HG03439 (cell line): ENCODE data around the gene LNX2.
"Not testable (repeated sequence)": the region's sequence is repeated elsewhere in the genome, so short reads cannot be mapped to it uniquely, and the experiment has no call there.

Experiments
- ATAC-seq: cut with Tn5 transposase; IDR thresholded peaks from one replicate; pipeline ENCODE4 v1.9.1; 2021; ENCODE audit warnings: mild to moderate bottlenecking, moderate library complexity; ENCODE audit not compliant: unreplicated experiment

LNX2 gene

DNA sequence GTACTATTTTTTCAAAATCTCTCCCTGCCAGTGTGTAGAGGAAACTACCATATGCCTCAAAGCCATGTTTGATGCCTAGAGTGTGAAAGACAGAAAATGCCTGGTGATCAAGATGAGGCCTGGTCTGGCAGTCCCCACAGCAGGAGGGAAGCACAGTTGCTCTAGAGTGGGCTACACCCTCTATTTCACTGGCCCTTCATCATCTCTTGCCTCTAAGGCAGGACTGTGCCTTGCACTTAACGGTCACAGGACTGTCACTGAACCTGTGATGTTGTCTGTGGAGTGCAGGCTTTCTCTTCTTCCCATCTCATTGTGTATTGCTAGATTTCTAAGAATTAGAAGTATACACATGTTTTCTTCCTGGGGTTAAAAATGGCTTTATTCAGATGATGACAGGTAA, 17.7 kb upstream of the LNX2 start:
- no peak for ATAC-seq

DNA sequence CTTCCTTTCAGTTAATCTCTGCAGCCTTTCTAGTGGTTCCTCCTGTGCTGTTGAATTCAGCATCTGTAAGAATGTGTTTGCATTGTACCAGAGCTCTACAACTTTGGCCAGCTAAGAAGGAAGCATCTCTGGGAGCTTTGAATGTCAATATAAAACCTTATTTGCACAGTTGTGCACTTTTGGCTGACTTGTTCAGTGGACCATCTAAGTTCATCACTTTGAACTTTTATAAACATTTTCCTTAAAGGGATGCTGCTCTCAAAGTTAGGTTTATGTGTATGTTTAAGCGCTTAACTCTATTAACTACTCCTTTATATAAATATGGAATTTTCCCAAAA, 16.9 kb upstream of the LNX2 start:
- ATAC-seq, result no peak

DNA sequence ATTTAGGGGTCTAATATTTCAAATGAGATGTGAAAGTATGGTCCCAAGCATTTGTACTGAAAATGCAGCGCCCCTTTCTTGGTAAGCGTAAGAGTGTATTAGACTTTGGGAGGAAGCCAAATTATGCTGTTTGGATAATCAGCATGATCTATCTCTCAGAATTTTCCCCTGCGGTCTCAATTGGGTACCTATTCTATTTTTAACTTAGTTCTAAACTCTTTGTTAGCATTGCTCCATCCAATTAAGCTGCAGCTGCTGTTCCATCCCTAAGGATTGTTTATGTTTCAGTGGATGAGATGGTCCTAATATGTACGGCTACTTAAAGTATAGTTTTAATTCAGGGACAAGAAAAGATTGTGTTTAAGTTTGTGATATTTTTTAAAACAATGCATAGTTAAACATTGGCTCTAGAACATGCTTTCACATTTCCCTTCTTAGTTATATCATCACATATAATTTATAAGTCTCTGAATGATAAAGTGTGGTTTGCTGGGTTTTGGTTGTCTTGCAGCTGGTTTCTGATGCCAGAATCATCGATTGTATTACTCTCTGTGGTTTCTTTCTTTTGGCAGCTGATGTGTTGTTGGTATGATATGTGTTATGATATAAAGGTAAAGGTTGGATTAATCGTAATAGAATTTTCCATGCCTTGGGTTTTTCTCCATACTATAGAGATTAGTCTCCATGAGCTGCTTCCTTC, 16.4 kb upstream of the LNX2 start:
- no peak for ATAC-seq

DNA sequence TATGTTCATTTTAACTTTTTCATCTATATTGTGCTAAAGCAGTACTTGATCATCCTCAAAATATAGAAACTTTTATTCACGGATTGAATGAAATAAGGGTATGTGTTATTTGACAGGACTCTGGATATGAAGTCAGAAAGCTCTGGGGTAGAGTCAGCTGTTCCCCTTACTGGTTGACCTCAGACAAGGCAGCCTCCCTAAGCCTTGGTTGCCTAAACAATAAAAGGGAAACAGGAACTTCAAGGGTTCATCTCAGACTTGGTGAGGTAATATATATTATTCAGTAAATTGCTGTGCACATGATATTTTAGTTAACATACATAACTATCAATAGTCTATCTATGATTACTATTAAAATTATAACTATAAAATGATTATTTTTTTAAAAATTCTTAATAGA, 14.9 kb upstream of the LNX2 start:
- ATAC-seq, result no peak

DNA sequence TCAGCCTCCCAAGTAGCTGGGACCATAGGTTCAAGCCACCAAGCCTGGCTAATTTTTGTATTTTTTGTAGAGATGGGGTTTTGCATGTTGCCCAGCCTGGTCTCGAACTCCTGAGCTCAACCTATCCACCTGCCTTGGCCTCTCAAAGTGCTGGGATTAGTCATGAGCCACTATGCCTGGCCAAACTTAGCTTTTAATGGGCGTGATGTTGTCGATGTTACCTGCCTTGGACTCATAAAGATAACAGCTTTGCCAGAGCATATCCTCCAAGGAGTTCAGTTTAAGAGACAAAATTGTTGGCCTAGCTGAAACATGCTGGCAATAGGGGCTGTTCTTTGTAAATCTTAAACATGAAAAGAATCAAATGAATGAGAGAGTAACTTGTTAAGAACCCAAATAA, 14.5 kb upstream of the LNX2 start:
- no peak for ATAC-seq

DNA sequence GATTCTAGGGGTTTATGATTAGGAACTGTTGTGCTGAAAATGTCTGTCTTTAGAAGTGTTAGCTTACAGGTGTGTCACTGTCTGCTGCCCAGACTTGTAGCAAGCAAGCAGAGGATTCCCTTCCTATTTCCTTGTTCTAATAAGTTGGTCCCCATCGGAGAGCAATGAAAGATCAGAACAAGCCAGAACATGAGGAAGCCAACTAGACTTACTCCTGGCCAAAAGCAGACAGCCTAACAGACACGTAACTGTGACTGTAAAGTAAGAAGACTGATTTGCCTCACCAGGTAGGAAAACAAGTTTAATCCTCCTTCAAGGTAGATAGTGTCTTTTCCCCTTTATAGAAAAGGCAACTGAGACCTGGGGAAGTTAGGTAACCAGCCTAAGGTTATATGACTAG, 13.9 kb upstream of the LNX2 start:
- no peak for ATAC-seq

DNA sequence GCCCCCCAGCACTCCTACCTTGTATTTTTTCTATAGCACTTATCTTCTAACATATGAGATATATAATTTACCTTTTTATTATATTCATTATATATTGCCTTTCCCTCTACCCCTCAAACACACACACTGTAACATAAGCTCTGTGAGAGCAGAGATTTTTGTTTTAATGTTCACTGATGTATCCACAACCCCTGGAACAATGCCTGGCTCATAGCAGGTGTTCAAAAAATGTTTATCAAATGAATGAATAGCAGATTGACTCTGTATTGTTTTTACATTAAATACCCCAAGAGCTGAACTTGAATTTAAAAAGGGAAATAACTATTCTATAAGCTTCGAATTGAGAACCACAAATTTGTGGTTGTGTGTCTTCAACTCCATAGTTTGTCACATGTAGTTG, 12.3 kb upstream of the LNX2 start:
- ATAC-seq, result no peak

DNA sequence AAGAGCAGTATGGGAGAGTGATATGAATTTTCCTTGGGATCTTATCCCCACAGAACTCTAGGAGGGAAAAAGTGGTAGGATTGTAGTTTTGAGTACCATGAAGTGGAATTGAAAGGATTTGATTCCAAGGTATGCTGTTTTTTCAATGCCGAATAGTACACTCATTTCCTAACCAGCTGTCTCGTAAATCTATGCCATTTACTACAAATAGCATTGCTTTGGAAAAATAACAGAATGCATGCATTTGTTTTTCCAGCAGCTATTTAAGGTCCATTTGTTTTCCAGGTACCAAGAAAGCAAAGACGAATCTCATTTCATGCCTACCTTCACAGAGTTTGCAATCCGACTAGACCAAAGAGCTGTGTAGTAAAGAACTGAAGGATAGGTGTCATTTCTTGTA, 11.9 kb upstream of the LNX2 start:
- no peak for ATAC-seq

DNA sequence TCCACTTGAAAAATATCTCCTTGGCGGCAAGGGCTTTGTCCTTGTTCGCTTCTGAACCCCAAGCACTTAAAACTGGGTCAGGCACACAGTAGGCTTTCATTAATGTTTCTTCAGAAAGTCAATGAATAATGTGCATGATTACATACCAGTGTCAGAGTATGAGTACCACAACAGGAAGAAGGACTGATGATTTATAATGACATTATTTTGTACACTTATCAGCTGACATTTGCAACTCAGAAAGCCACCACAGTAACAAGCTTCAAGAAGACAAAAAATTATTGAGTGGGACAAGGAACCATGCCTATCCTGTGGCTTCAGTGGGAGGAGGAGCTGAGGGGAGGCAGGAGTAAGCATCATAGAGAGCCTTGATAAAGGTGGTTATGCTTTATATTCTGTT, 11.3 kb upstream of the LNX2 start:
- no peak for ATAC-seq

DNA sequence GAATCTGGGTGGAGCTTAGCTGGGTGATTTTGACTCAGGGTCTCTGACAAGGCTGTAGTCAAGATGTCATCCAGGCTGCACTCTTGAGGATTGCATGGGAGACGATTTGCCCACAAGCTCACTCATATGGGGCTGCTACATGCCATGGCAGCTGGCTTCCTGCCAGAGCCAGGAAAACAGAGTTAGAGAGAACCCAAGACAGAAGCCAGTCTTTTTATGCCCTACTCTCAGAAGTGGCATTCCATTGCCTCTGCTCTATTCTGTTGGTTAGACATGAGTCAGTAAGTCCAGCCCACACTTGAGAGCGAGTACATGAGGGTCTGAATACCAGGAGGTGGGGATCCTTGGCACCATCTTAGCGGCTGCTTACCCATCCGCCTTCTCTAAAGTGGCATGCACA, 10.8 kb upstream of the LNX2 start:
- no peak for ATAC-seq

DNA sequence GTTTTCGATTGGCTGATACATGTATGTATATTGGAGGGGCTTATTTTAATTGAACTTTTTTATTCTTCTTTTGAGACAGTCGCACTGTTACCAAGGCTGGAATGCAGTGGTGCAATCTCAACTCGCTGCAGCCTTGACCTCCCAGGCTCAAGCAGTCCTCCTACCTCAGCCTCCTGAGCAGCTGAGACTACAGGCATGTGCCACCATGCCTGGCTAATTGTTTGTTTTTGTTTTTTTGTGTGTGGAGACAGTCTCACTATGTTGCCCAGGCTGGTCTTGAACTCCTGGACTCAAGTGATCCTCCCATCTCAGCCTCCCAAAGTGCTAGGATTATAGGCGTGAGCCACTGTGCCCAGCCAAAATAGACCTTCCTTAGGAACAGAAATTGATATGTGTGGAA, 8.4 kb upstream of the LNX2 start:
- not testable (repeated sequence) for ATAC-seq

DNA sequence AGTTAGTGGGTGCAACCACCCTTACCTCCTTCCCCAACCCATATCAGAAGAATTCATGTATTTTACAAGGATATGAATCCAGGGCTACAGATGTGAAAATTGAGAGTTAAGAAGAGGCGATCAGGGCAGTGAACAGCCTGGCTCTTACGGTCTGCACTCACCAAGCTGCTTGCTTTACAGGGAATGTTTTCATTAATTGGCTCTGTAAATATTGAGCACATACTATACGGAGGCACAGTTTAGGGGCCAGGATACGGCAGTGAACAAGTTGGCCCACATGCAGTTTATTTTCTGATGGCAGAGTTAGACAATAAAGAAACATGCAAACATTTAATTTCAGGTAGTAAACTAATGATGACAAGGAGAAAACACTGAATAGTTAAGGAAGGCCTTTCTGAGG, 7.8 kb upstream of the LNX2 start:
- ATAC-seq, result no peak

DNA sequence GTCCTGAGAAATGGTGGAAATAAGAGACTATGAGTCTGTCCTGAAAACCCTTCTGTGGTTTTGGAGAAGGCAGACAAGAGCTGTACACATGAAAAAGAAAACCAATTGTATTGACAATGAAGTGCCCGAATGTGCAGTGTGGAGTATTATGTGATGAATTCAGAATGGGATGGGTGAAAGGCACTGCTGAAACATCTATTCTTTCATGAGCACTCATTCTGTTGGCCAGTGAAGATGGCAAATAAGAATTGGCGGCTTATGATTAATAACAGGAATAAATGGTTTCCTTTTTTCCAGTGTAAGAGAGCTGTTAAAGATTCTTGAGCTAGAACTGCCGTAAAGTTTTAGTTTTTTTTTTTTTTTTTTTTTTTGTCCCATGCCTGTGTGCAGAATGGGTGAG, 7.1 kb upstream of the LNX2 start:
- ATAC-seq, result no peak

DNA sequence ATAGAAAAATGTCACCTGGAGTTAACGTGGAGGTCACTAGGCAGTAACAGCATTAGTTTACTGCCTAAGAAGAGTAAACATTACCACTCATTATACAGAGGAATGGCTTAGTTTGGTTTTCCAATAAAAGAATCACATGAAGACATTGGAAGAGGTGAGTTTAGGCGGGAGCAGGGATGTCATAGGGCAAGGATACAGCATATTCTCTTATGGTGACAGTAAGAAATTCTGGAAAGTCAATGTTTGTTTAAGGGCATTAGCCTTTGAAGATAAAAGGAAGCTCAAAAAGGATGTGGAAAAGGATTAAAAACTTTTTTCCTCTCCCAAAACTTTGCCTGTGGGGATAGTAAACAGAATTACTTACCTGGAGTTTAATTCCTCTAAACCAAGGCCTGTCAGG, 5.5 kb upstream of the LNX2 start:
- ATAC-seq, result no peak

DNA sequence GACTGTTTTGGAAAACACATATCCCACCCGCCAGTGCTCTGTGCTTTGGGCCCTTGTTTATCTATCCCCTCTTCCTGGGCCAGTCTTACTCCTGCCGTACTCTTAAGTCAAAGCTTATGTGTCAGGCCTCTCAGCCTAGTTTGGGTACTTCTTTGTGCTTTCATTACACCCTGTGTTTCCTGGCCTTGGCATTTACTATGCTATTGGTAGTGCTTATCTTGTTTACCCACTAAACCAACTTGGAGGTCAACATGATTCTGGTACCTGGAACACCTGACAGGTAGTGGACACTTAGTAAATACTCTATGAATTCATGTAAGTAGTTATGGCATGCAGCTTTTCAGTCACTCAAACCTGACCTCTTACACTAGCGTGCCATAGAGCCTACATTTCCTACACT, 3.7 kb upstream of the LNX2 start:
- ATAC-seq, result no peak

DNA sequence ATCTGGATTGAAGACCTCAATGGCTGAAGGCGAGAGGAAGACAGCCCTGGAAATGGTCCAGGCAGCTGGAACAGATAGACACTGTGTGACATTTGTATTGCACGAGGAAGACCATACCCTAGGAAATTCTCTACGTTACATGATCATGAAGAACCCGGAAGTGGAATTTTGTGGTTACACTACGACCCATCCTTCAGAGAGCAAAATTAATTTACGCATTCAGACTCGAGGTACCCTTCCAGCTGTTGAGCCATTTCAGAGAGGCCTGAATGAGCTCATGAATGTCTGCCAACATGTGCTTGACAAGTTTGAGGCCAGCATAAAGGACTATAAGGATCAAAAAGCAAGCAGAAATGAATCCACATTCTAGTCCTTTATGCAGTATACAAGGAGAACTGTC, 2.6 kb upstream of the LNX2 start:
- no peak for ATAC-seq

DNA sequence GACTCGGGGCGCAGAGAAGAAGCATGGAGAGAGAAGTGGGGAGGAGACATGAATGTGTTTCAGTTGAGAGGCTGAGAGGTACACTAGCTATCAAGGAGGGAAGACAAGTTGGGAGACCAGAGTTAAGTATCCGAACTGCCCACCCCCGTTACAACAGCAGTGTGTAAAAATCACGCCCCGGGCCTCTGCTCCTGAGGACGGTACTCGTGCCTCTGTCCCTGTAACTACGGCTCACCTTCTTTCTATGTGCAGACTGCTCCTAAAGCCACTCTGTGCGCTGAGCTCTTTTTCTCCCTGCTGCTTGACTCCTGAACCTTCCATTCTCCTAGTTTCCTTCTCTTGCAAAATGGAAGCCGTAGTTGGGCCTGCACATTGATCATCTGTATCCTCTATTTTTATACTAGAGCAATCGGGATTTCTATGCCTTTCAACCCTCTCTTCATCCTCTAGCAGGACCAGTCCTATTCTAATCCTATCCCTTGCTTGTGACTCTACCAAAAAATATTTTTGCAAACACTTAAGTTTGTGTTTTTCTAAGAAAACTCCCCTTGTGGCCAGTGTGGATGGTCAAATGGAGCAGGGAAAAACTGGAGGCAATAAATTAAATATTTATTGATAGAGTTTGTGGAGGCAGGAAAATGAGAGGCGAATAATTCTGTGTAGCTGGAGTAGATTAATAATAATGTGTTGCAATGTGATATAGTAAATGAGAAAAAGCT, 1.9 kb upstream of the LNX2 start:
- ATAC-seq, result peak; percentile 1

DNA sequence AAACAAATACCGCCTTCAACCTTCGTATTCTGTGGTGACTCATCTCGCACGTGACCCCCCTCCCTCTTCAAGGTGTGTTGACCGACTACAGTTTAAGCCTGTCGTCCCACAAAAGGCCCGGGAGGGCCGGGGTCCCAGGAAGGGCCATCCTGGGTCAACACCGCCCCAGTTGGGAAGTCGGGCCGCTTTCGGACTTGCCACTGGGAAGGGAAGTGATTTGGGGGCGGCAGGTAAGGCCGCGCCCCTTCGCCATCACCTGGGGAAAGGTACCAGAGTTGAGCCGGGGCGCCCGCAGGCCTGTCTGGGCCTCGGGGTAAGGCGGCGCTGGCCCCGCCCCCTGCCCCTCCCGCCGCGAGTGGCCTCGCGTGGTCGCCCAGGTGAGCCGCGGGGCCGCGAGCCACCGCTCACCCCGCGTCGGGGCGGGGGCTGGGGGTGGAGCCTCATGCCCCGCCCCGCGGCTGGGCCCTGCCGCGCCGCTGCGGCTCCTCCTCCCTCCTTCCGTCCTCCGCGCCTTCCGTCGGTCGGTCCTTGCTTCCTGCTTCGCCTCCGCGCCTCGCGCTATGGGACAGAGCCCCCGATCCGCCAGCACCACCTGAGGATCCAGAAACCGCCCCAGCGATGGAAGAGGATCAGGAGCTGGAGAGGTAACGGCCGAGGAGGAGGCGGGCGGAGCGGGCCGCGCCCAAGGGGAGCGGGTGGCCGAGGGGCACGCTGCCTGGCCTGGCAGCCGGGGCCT, 1.2 kb upstream of the LNX2 start, which contains the start of gene POLR1D:
Gene POLR1D, plus strand, starts transcription at position 527 of the 736 bp plus-strand sequence. Its CDS starts 92 bp downstream, at position 619.
- ATAC-seq, result peak; percentile 60

DNA sequence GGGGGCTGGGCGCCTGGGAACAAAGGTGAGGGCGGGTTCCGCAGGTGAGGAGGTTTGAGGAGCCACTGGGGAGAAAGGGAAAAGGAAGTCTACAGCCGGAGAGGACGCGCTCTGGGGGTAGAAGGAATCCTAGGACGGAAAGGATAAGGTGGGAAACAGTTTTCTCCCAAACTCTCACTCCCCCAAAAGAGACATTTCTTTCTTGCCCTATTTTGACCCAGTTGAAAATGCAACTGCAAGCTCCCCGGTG, 712 bp upstream of the LNX2 start:
- no peak for ATAC-seq

DNA sequence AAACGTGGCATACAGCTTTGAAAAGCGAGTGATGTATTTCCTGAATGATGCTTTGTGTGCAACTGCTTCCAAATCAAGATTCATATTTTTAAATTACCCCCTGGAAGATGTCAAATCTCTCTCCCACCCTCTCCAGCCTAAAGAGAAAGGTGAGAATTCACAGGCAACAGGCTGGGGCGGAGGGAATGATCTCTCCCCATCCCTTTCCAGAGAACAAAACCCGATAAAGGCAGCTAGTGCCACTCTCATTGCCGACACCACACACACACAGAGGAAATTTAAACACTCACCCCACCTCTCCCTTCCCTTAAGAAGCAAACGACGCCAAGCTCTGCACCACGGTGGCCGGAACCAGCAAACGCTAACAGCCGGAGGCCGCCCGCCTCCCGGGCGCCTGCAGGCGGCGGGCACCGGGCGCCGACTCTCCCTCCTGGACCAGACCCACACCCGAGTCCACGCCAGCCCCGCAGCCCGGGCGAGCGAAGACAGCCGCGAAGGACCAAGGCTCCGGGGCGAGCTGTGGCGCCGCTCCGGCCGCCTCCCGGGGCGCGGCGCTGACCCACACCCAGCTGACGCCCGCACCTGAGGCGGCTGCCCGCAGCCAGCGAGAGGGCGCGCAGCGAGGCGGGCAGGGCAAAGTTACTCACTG, 477 bp downstream of the LNX2 start:
- ATAC-seq, result peak; percentile 39

DNA sequence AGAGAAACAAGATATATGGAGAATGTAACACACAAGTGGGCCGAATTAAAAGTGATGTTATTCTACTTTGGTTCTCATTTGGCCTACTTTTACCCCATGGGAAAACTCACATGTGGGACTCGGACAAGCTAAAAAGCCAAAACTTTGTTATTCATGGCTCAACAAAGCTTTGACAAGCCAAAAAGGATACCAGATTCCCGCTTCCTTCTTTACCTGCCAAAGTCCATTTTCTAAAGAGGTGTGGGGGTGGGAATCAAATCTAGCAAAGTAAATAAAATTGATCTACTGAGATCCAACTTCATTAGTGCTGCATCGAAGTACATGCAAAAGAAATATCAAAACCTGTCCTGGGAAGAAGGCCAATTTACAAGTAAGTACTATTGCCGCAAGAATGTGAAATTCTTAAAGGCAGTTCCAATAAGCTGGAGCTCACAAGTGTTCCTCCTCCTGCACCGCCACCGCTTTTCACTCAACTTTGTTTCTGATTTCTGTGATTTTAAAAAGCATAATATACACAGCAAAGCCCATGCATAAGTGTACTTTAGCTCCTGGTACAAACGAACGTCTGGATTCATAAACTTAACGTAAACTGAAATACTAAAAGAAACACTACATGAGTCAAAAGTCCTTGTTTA, 1.1 kb downstream of the LNX2 start:
- no peak for ATAC-seq
